ENCODE measurements around the gene PPP2R5C. TPM values are rescaled to one million over a fixed set of nuclear protein-coding genes. Genes with fewer than 3 reads are reported as not detected.

The PPP2R5C gene
- total RNA-seq, 1 experiment from 2014 or later, result 89.9 TPM

GRCh38 chr14:101875727-101876554 lies 114.4 kb downstream of the PPP2R5C start:
- CTCF ChIA-PET, result no interaction called here
- Mint-ChIP-seq H3K36me3 (no peaks in the 10 kb centered on the region), H3K27ac (no peak overlapping the region), H3K9me3 (no peaks in the 10 kb centered on the region), H3K27me3 (ENCODE audit: low read depth) (no peaks in the 10 kb centered on the region), H3K4me3 (no peak overlapping the region), H3K4me1 (0 out of 2 replicates have a peak, but pooled peaks cover 3% of the 10 kb centered on the region)
- POLR2A ChIA-PET, result interaction anchor here (0.6 kb wide), 1 partner anchor 73 kb away, joined by 8 read pairs; no protein-coding TSS in a partner anchor
- TF ChIP-seq NR3C1 (CRISPR knock-in tag; conservative IDR thresholded peaks at IDR 0.05; ENCODE audit: low read depth) (no peak), PREB (CRISPR knock-in tag; IDR thresholded peaks at IDR 0.05; ENCODE audit: borderline replicate concordance) (no peak), ZNF671 (CRISPR knock-in tag; IDR thresholded peaks at IDR 0.05) (no peak), IRF2 (CRISPR knock-in tag; IDR thresholded peaks at IDR 0.05; ENCODE audit: borderline replicate concordance, low read depth) (no peak), KAT7 (CRISPR knock-in tag; IDR thresholded peaks at IDR 0.05; ENCODE audit: borderline replicate concordance) (no peak), ZNF219 (CRISPR knock-in tag; IDR thresholded peaks at IDR 0.05; ENCODE audit: borderline replicate concordance) (no peak), CDX4 (CRISPR knock-in tag; IDR thresholded peaks at IDR 0.05; ENCODE audit: borderline replicate concordance) (no peak), STAT6 (CRISPR knock-in tag; conservative IDR thresholded peaks at IDR 0.05; ENCODE audit: low read depth) (no peak), ZNF121 (CRISPR knock-in tag; IDR thresholded peaks at IDR 0.05) (no peak), SMAD3 (CRISPR knock-in tag; IDR thresholded peaks at IDR 0.05; ENCODE audit: borderline replicate concordance) (no peak)
- TF ChIP-seq, protein P1, sequence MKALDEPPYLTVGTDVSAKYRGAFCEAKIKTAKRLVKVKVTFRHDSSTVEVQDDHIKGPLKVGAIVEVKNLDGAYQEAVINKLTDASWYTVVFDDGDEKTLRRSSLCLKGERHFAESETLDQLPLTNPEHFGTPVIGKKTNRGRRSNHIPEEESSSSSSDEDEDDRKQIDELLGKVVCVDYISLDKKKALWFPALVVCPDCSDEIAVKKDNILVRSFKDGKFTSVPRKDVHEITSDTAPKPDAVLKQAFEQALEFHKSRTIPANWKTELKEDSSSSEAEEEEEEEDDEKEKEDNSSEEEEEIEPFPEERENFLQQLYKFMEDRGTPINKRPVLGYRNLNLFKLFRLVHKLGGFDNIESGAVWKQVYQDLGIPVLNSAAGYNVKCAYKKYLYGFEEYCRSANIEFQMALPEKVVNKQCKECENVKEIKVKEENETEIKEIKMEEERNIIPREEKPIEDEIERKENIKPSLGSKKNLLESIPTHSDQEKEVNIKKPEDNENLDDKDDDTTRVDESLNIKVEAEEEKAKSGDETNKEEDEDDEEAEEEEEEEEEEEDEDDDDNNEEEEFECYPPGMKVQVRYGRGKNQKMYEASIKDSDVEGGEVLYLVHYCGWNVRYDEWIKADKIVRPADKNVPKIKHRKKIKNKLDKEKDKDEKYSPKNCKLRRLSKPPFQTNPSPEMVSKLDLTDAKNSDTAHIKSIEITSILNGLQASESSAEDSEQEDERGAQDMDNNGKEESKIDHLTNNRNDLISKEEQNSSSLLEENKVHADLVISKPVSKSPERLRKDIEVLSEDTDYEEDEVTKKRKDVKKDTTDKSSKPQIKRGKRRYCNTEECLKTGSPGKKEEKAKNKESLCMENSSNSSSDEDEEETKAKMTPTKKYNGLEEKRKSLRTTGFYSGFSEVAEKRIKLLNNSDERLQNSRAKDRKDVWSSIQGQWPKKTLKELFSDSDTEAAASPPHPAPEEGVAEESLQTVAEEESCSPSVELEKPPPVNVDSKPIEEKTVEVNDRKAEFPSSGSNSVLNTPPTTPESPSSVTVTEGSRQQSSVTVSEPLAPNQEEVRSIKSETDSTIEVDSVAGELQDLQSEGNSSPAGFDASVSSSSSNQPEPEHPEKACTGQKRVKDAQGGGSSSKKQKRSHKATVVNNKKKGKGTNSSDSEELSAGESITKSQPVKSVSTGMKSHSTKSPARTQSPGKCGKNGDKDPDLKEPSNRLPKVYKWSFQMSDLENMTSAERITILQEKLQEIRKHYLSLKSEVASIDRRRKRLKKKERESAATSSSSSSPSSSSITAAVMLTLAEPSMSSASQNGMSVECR (CRISPR knock-in tag; IDR thresholded peaks at IDR 0.05; ENCODE audit: borderline replicate concordance), result no peak
- TF ChIP-seq, protein P2, sequence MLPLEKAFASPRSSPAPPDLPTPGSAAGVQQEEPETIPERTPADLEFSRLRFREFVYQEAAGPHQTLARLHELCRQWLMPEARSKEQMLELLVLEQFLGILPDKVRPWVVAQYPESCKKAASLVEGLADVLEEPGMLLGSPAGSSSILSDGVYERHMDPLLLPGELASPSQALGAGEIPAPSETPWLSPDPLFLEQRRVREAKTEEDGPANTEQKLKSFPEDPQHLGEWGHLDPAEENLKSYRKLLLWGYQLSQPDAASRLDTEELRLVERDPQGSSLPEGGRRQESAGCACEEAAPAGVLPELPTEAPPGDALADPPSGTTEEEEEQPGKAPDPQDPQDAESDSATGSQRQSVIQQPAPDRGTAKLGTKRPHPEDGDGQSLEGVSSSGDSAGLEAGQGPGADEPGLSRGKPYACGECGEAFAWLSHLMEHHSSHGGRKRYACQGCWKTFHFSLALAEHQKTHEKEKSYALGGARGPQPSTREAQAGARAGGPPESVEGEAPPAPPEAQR (CRISPR knock-in tag; IDR thresholded peaks at IDR 0.05), result no peak
- TF ChIP-seq, protein P3, sequence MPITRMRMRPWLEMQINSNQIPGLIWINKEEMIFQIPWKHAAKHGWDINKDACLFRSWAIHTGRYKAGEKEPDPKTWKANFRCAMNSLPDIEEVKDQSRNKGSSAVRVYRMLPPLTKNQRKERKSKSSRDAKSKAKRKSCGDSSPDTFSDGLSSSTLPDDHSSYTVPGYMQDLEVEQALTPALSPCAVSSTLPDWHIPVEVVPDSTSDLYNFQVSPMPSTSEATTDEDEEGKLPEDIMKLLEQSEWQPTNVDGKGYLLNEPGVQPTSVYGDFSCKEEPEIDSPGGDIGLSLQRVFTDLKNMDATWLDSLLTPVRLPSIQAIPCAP (CRISPR knock-in tag; IDR thresholded peaks at IDR 0.05), result no peak
- TF ChIP-seq, protein P4, sequence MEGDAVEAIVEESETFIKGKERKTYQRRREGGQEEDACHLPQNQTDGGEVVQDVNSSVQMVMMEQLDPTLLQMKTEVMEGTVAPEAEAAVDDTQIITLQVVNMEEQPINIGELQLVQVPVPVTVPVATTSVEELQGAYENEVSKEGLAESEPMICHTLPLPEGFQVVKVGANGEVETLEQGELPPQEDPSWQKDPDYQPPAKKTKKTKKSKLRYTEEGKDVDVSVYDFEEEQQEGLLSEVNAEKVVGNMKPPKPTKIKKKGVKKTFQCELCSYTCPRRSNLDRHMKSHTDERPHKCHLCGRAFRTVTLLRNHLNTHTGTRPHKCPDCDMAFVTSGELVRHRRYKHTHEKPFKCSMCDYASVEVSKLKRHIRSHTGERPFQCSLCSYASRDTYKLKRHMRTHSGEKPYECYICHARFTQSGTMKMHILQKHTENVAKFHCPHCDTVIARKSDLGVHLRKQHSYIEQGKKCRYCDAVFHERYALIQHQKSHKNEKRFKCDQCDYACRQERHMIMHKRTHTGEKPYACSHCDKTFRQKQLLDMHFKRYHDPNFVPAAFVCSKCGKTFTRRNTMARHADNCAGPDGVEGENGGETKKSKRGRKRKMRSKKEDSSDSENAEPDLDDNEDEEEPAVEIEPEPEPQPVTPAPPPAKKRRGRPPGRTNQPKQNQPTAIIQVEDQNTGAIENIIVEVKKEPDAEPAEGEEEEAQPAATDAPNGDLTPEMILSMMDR (IDR thresholded peaks at IDR 0.05), result no peak
- TF ChIP-seq, protein P5, sequence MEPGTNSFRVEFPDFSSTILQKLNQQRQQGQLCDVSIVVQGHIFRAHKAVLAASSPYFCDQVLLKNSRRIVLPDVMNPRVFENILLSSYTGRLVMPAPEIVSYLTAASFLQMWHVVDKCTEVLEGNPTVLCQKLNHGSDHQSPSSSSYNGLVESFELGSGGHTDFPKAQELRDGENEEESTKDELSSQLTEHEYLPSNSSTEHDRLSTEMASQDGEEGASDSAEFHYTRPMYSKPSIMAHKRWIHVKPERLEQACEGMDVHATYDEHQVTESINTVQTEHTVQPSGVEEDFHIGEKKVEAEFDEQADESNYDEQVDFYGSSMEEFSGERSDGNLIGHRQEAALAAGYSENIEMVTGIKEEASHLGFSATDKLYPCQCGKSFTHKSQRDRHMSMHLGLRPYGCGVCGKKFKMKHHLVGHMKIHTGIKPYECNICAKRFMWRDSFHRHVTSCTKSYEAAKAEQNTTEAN (CRISPR knock-in tag; IDR thresholded peaks at IDR 0.05), result no peak
- ATAC-seq (no peak), DNase-seq (ENCODE audit: low spot score) (no peak)

Measured in WTC11 (cell line).